ENCODE data around the gene APC.

DNA sequence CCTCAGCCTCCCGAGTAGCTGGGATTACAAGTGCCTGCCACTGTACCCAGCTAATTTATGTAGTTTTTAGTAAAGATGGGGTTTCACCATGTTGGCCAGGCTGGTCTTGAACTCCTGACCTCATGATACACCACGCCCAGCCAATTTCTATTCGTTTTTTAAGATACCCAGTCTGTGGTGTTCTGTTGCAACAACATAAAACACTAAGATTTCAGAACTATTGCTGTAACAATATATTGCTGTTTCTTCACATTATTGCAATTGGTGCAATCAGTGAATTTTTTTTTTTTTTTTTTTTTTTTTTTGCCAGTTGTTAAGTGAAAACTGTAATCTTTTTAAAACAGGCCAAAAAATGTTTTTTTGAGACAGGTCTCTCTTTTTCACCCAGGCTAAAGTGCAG lies 133.3 kb downstream of the APC start:
- TF ChIP-seq, protein P1, sequence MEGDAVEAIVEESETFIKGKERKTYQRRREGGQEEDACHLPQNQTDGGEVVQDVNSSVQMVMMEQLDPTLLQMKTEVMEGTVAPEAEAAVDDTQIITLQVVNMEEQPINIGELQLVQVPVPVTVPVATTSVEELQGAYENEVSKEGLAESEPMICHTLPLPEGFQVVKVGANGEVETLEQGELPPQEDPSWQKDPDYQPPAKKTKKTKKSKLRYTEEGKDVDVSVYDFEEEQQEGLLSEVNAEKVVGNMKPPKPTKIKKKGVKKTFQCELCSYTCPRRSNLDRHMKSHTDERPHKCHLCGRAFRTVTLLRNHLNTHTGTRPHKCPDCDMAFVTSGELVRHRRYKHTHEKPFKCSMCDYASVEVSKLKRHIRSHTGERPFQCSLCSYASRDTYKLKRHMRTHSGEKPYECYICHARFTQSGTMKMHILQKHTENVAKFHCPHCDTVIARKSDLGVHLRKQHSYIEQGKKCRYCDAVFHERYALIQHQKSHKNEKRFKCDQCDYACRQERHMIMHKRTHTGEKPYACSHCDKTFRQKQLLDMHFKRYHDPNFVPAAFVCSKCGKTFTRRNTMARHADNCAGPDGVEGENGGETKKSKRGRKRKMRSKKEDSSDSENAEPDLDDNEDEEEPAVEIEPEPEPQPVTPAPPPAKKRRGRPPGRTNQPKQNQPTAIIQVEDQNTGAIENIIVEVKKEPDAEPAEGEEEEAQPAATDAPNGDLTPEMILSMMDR (IDR thresholded peaks at IDR 0.05; ENCODE audit: insufficient read depth, low read length): no peak
- no peak for TF ChIP-seq POLR2AphosphoS5 (IDR thresholded peaks at IDR 0.05; ENCODE audit: low read depth)

Measured in HL-60 (cell line).